GM23338 (cell line): Measurements from ENCODE around the gene DMTF1. TPM values are rescaled to one million over a fixed set of nuclear protein-coding genes. Genes with fewer than 3 reads are reported as not detected.

Source experiments
- ATAC-seq: fragments of 200-7000 bp; cut with Tn5 transposase; 3 replicates; pipeline ENCODE4 v1.9.1; 2020
- DNase-seq: peaks from one replicate; pipeline ENCODE4 v3.0.0-alpha.2; 2015; ENCODE audit warnings: low spot score
- H2AFZ ChIP-seq: fragments of 200-600 bp; sonication (generic); 2 replicates; pipeline ENCODE4 v1.8.0; 2016; ENCODE audit warnings: antibody characterized with exemption, mild to moderate bottlenecking, moderate library complexity
- H3F3A ChIP-seq: fragments of 200-600 bp; sonication (generic); replicated peaks from 2 replicates; pipeline ENCODE4 v1.8.0; 2017; ENCODE audit warnings: antibody characterized with exemption, mixed run types, low read depth
- H3K27ac ChIP-seq: fragments of 200-600 bp; sonication (generic); 2 replicates; pipeline ENCODE4 v1.6.1; 2016; ENCODE audit warnings: low read depth
- H3K27me3 ChIP-seq: fragments of 200-600 bp; sonication (generic); 2 replicates; pipeline ENCODE4 v1.8.0; 2016; ENCODE audit warnings: mild to moderate bottlenecking, mixed run types, moderate library complexity; ENCODE audit not compliant: insufficient read depth
- H3K36me3 ChIP-seq: fragments of 200-600 bp; sonication (generic); 2 replicates; pipeline ENCODE4 v1.8.0; 2016; ENCODE audit warnings: mild to moderate bottlenecking; ENCODE audit not compliant: insufficient read depth
- H3K4me1 ChIP-seq: fragments of 200-600 bp; sonication (generic); 2 replicates; pipeline ENCODE4 v1.8.0; 2016; ENCODE audit warnings: mild to moderate bottlenecking, moderate library complexity; ENCODE audit not compliant: insufficient read depth
- H3K4me2 ChIP-seq: fragments of 200-600 bp; sonication (generic); 2 replicates; pipeline ENCODE4 v1.7.1; 2017; ENCODE audit warnings: mixed run types
- H3K4me3 ChIP-seq: fragments of 200-600 bp; sonication (generic); 2 replicates; pipeline ENCODE4 v1.6.1; 2016; ENCODE audit warnings: mixed run types
- H3K79me2 ChIP-seq: fragments of 200-600 bp; sonication (generic); replicated peaks from 2 replicates; pipeline ENCODE4 v1.8.0; 2017; ENCODE audit warnings: mild to moderate bottlenecking; ENCODE audit not compliant: insufficient read depth
- H3K9me2 ChIP-seq: fragments of 200-600 bp; sonication (generic); 2 replicates; pipeline ENCODE4 v1.8.0; 2017; ENCODE audit not compliant: insufficient read depth
- H4K20me1 ChIP-seq: fragments of 200-600 bp; sonication (generic); replicated peaks from 2 replicates; pipeline ENCODE4 v1.8.0; 2017; ENCODE audit warnings: mild to moderate bottlenecking; ENCODE audit not compliant: insufficient read depth
- H3K27ac Mint-ChIP-seq: 2 replicates; pipeline ENCODE4 v1.8.0; 2020; ENCODE audit warnings: inconsistent platforms, mild to moderate bottlenecking, moderate library complexity, mixed read lengths
- H3K27me3 Mint-ChIP-seq: 3 replicates; pipeline ENCODE4 v1.8.0; 2022; ENCODE audit warnings: low read depth, mild to moderate bottlenecking, moderate library complexity, mixed read lengths, inconsistent platforms; ENCODE audit not compliant: insufficient read depth, poor library complexity
- H3K36me3 Mint-ChIP-seq: 3 replicates; pipeline ENCODE4 v1.8.0; 2021; ENCODE audit warnings: low read depth, mild to moderate bottlenecking, inconsistent platforms, moderate library complexity, mixed read lengths
- H3K4me1 Mint-ChIP-seq: 3 replicates; pipeline ENCODE4 v1.8.0; 2020; ENCODE audit warnings: mild to moderate bottlenecking, inconsistent platforms, mixed read lengths
- H3K4me3 Mint-ChIP-seq: 3 replicates; pipeline ENCODE4 v1.8.0; 2021; ENCODE audit warnings: moderate library complexity, mild to moderate bottlenecking, inconsistent platforms, mixed read lengths
- H3K9me3 Mint-ChIP-seq: 3 replicates; pipeline ENCODE4 v1.8.0; 2020; ENCODE audit warnings: moderate library complexity, mild to moderate bottlenecking, inconsistent platforms, mixed read lengths
- CREB1 ChIP-seq: fragments of 250-450 bp; sonication (Bioruptor Pico); IDR thresholded peaks from 2 replicates; pipeline ENCODE4 v1.5.0; 2020; ENCODE audit warnings: low read depth, mild to moderate bottlenecking, moderate library complexity
- CTCF ChIP-seq, 2 experiments: fragments of 200-600 bp in 1 of 2; sonication (generic) in 1 of 2; conservative IDR thresholded peaks; 2 replicates each; pipeline versions ENCODE4 v1.5.1 to v1.6.1; 2016 to 2017; ENCODE audit warnings: antibody characterized with exemption in 2 of 2, low read depth in 2 of 2, mild to moderate bottlenecking in 2 of 2, moderate library complexity in 1 of 2
- EZH2 ChIP-seq: fragments of 200-600 bp; sonication (generic); IDR thresholded peaks from one replicate; pipeline ENCODE4 v1.8.0; 2017; ENCODE audit warnings: antibody characterized with exemption, mild to moderate bottlenecking, low read depth; ENCODE audit not compliant: unreplicated experiment
- EZH2phosphoT487 ChIP-seq: fragments of 200-600 bp; sonication (generic); IDR thresholded peaks from one replicate; pipeline ENCODE4 v1.8.1; 2018; ENCODE audit warnings: antibody characterized with exemption; ENCODE audit not compliant: unreplicated experiment
- NANOG ChIP-seq: IDR thresholded peaks from 2 replicates; pipeline ENCODE4 v1.6.1; 2016; ENCODE audit warnings: antibody characterized with exemption, borderline replicate concordance
- STAT1 ChIP-seq: IDR thresholded peaks from one replicate; pipeline ENCODE4 v1.6.1; 2016; ENCODE audit warnings: antibody characterized with exemption; ENCODE audit not compliant: unreplicated experiment
- ZNF462 ChIP-seq: fragments of 250-450 bp; sonication (Bioruptor Pico); IDR thresholded peaks from 2 replicates; pipeline ENCODE4 v1.5.0; 2020; ENCODE audit warnings: mild to moderate bottlenecking, moderate library complexity
- polyA plus RNA-seq: library from polyadenylated mRNA; unstranded; fragments of >200 nt; fragmentation: Nextera tagmentation; extraction: Ambion mirVana; gene quantifications from 2 replicates; pipeline ENCODE4 v1.2.1, GENCODE V29; 2016
- total RNA-seq: library from RNA; depleted of rRNA; stranded (reverse); fragments of >200 nt; shearing (Covaris generic); gene quantifications from 2 replicates; pipeline ENCODE4 v1.2.3, GENCODE V29; 2014
- TF ChIP-seq, protein P1 (sequence below): IDR thresholded peaks from 2 replicates; pipeline ENCODE4 v1.6.1; 2016; ENCODE audit warnings: antibody characterized with exemption
- TF ChIP-seq, protein P2 (sequence below): IDR thresholded peaks from one replicate; pipeline ENCODE4 v1.6.1; 2018; ENCODE audit warnings: antibody characterized with exemption; ENCODE audit not compliant: unreplicated experiment

The DMTF1 gene
- total and polyA plus RNA-seq, 2 experiments from 2014 or later, result 60.4 to 114 TPM

DNA sequence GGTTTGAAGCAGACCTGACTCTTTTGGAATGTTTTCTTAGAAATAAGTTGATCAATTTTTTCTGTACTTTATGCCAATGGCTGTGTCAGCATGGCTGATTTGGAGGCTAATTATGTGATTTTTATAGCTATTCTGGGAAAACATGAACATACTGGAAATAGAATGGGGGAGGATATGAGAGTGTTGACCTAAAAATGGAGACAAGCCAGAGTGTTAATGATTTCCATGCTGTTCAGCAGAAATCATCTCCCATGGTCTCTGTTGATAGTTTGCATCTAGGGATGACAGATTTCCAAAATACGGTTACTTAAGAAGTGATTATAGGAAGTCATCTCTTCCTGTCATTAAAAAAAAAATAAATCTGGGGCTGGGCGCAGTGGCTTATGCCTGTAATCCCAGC is 32.7 kb upstream of the DMTF1 start (continued):
- no peak for TF ChIP-seq ZNF462 (CRISPR knock-in tag)
- TF ChIP-seq EZH2, result no peak
- TF ChIP-seq CREB1 (CRISPR knock-in tag), result no peak

- Histone ChIP-seq H3F3A (no peaks in the 10 kb centered on the region), H3K27me3 (no peaks in the 10 kb centered on the region), H3K4me3 (no peak overlapping the region), H3K27ac (no peak overlapping the region), H3K4me1 (peaks cover 1% of the 10 kb centered on the region; the same call in 1 of the 2 replicates), H4K20me1 (no peaks in the 10 kb centered on the region), H3K4me2 (no peak overlapping the region), H3K79me2 (no peaks in the 10 kb centered on the region), H3K36me3 (no peaks in the 10 kb centered on the region), H2AFZ (no peak overlapping the region), H3K9me2 (no peaks in the 10 kb centered on the region)
- TF ChIP-seq, protein P1, sequence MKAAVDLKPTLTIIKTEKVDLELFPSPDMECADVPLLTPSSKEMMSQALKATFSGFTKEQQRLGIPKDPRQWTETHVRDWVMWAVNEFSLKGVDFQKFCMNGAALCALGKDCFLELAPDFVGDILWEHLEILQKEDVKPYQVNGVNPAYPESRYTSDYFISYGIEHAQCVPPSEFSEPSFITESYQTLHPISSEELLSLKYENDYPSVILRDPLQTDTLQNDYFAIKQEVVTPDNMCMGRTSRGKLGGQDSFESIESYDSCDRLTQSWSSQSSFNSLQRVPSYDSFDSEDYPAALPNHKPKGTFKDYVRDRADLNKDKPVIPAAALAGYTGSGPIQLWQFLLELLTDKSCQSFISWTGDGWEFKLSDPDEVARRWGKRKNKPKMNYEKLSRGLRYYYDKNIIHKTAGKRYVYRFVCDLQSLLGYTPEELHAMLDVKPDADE, result no peak
- no peak for TF ChIP-seq CTCF (conservative IDR thresholded peaks at IDR 0.05; ENCODE audit: low read depth in 2 of 2)
- no peak for TF ChIP-seq EZH2
- TF ChIP-seq STAT1, result no peak
- TF ChIP-seq, protein P2, sequence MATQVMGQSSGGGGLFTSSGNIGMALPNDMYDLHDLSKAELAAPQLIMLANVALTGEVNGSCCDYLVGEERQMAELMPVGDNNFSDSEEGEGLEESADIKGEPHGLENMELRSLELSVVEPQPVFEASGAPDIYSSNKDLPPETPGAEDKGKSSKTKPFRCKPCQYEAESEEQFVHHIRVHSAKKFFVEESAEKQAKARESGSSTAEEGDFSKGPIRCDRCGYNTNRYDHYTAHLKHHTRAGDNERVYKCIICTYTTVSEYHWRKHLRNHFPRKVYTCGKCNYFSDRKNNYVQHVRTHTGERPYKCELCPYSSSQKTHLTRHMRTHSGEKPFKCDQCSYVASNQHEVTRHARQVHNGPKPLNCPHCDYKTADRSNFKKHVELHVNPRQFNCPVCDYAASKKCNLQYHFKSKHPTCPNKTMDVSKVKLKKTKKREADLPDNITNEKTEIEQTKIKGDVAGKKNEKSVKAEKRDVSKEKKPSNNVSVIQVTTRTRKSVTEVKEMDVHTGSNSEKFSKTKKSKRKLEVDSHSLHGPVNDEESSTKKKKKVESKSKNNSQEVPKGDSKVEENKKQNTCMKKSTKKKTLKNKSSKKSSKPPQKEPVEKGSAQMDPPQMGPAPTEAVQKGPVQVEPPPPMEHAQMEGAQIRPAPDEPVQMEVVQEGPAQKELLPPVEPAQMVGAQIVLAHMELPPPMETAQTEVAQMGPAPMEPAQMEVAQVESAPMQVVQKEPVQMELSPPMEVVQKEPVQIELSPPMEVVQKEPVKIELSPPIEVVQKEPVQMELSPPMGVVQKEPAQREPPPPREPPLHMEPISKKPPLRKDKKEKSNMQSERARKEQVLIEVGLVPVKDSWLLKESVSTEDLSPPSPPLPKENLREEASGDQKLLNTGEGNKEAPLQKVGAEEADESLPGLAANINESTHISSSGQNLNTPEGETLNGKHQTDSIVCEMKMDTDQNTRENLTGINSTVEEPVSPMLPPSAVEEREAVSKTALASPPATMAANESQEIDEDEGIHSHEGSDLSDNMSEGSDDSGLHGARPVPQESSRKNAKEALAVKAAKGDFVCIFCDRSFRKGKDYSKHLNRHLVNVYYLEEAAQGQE, result no peak
- TF ChIP-seq EZH2phosphoT487, result no peak
- TF ChIP-seq NANOG, result no peak
- no peaks in the 10 kb centered on the region for H3K9me3 Mint-ChIP-seq
- H3K4me1 Mint-ChIP-seq, result peaks cover 5% of the 10 kb centered on the region; the same call in 2 of the 3 replicates
- DNase-seq (no peak), ATAC-seq (no peak)
- no peak overlapping the region for H3K27ac Mint-ChIP-seq
- H3K4me3 Mint-ChIP-seq, result no peak overlapping the region
- H3K27me3 Mint-ChIP-seq, result no peaks in the 10 kb centered on the region
- no peaks in the 10 kb centered on the region for H3K36me3 Mint-ChIP-seq
Observed at GRCh38 chr7:87123105-87123504, 29.1 kb upstream of the DMTF1 start.
